DND-41 (cell line): ENCODE results near the gene STAT4.

Experiments used
- CTCF ChIP-seq: IDR thresholded peaks from 2 replicates; pipeline ENCODE4 v1.5.1; 2012; ENCODE audit warnings: borderline replicate concordance, low read length, moderate library complexity, mild to moderate bottlenecking; ENCODE audit not compliant: poor library complexity, severe bottlenecking; ENCODE audit errors: extremely low read depth
- EZH2 ChIP-seq: IDR thresholded peaks from 3 replicates; pipeline ENCODE4 v1.6.1; 2012; ENCODE audit warnings: borderline replicate concordance, low read depth, mild to moderate bottlenecking, moderate library complexity, low read length, inconsistent platforms; ENCODE audit not compliant: severe bottlenecking

- TF ChIP-seq CTCF (no peak), EZH2 (no peak)
These were observed 32.3 kb upstream of the STAT4 start for GRCh38 chr2:191183081-191183480.
